Mucosa of rectum (tissue), 2 donors: ENCODE data around the gene BAG3.

Experiments used
- H3K27ac ChIP-seq, 2 donors: one replicate each; pipeline ENCODE4 v1.7.0; 2013; ENCODE audit warnings: inconsistent platforms in 2 of 2, low read depth in 2 of 2, low read length in 2 of 2
- H3K27me3 ChIP-seq, 2 donors: one replicate each; pipeline ENCODE4 v1.7.0; 2013; ENCODE audit warnings: low read length in 2 of 2; ENCODE audit not compliant: control insufficient read depth in 2 of 2, insufficient read depth in 2 of 2
- H3K36me3 ChIP-seq, 2 donors: one replicate each; pipeline ENCODE4 v1.7.0; 2013; ENCODE audit warnings: low read length in 2 of 2; ENCODE audit not compliant: control insufficient read depth in 2 of 2, insufficient read depth in 2 of 2
- H3K4me1 ChIP-seq, 2 donors: one replicate each; pipeline ENCODE4 v1.7.0; 2013; ENCODE audit warnings: low read length in 2 of 2, mild to moderate bottlenecking in 1 of 2; ENCODE audit not compliant: control insufficient read depth in 2 of 2, insufficient read depth in 2 of 2
- H3K4me3 ChIP-seq, 2 donors: one replicate each; pipeline ENCODE4 v1.7.0; 2013; ENCODE audit warnings: low read length in 2 of 2
- H3K9ac ChIP-seq, 2 donors: one replicate each; pipeline ENCODE4 v1.7.0; 2013; ENCODE audit warnings: low read length in 2 of 2, low read depth in 1 of 2, mild to moderate bottlenecking in 1 of 2
- H3K9me3 ChIP-seq, 2 donors: one replicate each; pipeline ENCODE4 v1.7.0; 2013; ENCODE audit warnings: low read length in 2 of 2; ENCODE audit not compliant: control insufficient read depth in 2 of 2
- donor health status: healthy.
- donor health status: Normal muscosa, but diverticular disease.

The BAG3 gene

GRCh38 chr10:119650692-119651513 is at the start of gene BAG3:
TSS of gene BAG3 (plus strand) at chr10:119651380. CDS start at chr10:119651676, 296 bp downstream.
- no peaks in the 10 kb centered on the region for H3K36me3 ChIP-seq
- H3K9ac ChIP-seq: peak within 1 kb of the TSS; percentile 88 to 95
- H3K27ac ChIP-seq: peak within 1 kb of the TSS; percentile 88 to 89
- H3K27me3 ChIP-seq: no peaks in the 10 kb centered on the region
- peak within 1 kb of the TSS; percentile 84 to 87 for H3K4me3 ChIP-seq
- H3K4me1 ChIP-seq: peaks cover 12 to 26% of the 10 kb centered on the region in 2 donors
- no peaks in the 10 kb centered on the region for H3K9me3 ChIP-seq

GRCh38 chr10:119602241-119603095 is 48.7 kb upstream of the BAG3 start:
- H3K9ac ChIP-seq: no peak overlapping the region
- no peak overlapping the region for H3K27ac ChIP-seq
- peaks cover 4 to 5% of the 10 kb centered on the region in 2 donors for H3K4me1 ChIP-seq
- H3K9me3 ChIP-seq: no peaks in the 10 kb centered on the region
- H3K36me3 ChIP-seq: no peaks in the 10 kb centered on the region
- H3K27me3 ChIP-seq: no peaks in the 10 kb centered on the region
- H3K4me3 ChIP-seq: no peak overlapping the region

- Histone ChIP-seq H3K36me3 (no peaks in the 10 kb centered on the region), H3K27ac (no peak overlapping the region), H3K4me1 (no peaks in the 10 kb centered on the region), H3K9me3 (no peaks in the 10 kb centered on the region), H3K4me3 (no peak overlapping the region), H3K27me3 (no peaks in the 10 kb centered on the region), H3K9ac (no peak overlapping the region)
Observed at GRCh38 chr10:119604468-119604867, 46.7 kb upstream of the BAG3 start.

- H3K4me1 ChIP-seq: no peaks in the 10 kb centered on the region
- no peaks in the 10 kb centered on the region for H3K27me3 ChIP-seq
- H3K27ac ChIP-seq: no peak overlapping the region
- H3K4me3 ChIP-seq: peak overlapping the region in 1 of 2 donors; percentile 33
- H3K9ac ChIP-seq: no peak overlapping the region
- no peaks in the 10 kb centered on the region for H3K9me3 ChIP-seq
- no peaks in the 10 kb centered on the region for H3K36me3 ChIP-seq
Observed at GRCh38 chr10:119608316-119609155, 42.6 kb upstream of the BAG3 start.

- no peaks in the 10 kb centered on the region for H3K4me1 ChIP-seq
- H3K9me3 ChIP-seq: no peaks in the 10 kb centered on the region
- H3K27ac ChIP-seq: no peak overlapping the region
- no peaks in the 10 kb centered on the region for H3K36me3 ChIP-seq
- no peak overlapping the region for H3K4me3 ChIP-seq
- no peak overlapping the region for H3K9ac ChIP-seq
- H3K27me3 ChIP-seq: no peaks in the 10 kb centered on the region
Observed at GRCh38 chr10:119609516-119609915, 41.7 kb upstream of the BAG3 start.

GRCh38 chr10:119611433-119611832 is 39.7 kb upstream of the BAG3 start:
- Histone ChIP-seq H3K4me1 (no peaks in the 10 kb centered on the region), H3K27me3 (no peaks in the 10 kb centered on the region), H3K9ac (no peak overlapping the region), H3K9me3 (no peaks in the 10 kb centered on the region), H3K4me3 (no peak overlapping the region), H3K36me3 (no peaks in the 10 kb centered on the region), H3K27ac (no peak overlapping the region)

GRCh38 chr10:119613741-119614140 is 37.4 kb upstream of the BAG3 start:
- no peak overlapping the region for H3K4me3 ChIP-seq
- peaks cover 0 to 5% of the 10 kb centered on the region in 2 donors for H3K4me1 ChIP-seq
- H3K9ac ChIP-seq: no peak overlapping the region
- H3K36me3 ChIP-seq: no peaks in the 10 kb centered on the region
- no peaks in the 10 kb centered on the region for H3K9me3 ChIP-seq
- H3K27ac ChIP-seq: no peak overlapping the region
- H3K27me3 ChIP-seq: no peaks in the 10 kb centered on the region

- peaks cover 0 to 5% of the 10 kb centered on the region in 2 donors for H3K4me1 ChIP-seq
- no peaks in the 10 kb centered on the region for H3K9me3 ChIP-seq
- no peak overlapping the region for H3K27ac ChIP-seq
- no peaks in the 10 kb centered on the region for H3K36me3 ChIP-seq
- H3K9ac ChIP-seq: no peak overlapping the region
- no peak overlapping the region for H3K4me3 ChIP-seq
- H3K27me3 ChIP-seq: no peaks in the 10 kb centered on the region
Observed at GRCh38 chr10:119614686-119615085, 36.5 kb upstream of the BAG3 start.

- Histone ChIP-seq H3K4me1 (peaks cover 0 to 5% of the 10 kb centered on the region in 2 donors), H3K36me3 (no peaks in the 10 kb centered on the region), H3K4me3 (no peak overlapping the region), H3K27ac (no peak overlapping the region), H3K9ac (no peak overlapping the region), H3K27me3 (no peaks in the 10 kb centered on the region), H3K9me3 (no peaks in the 10 kb centered on the region)
Observed at GRCh38 chr10:119616882-119617570, 34.2 kb upstream of the BAG3 start.
